Measurements from ENCODE around the gene CDX1.

DNA sequence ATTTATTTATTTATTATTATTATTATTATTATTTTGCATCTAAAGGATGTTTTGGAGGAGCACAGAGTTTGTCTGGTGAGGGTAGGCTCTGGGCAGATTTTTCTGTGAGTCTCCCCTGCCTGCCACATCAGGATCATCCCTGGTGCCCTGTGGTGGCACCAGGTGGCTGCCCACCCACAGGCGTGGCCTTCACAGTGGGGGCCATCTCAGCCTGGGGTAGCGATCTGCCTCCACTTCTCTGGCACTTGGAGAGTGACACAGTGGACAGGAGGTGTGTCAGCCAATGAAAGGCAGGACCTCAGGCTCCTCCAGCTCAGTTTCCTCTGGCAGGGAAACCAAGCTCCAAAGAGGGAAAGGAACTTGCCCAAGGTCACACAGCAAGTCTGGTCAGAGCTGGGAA lies 53.3 kb downstream of the CDX1 start:
- TF ChIP-seq POLR2AphosphoS5 (IDR thresholded peaks at IDR 0.05; ENCODE audit: borderline replicate concordance, low read depth, low read length) (no peak), EZH2 (IDR thresholded peaks at IDR 0.05) (no peak)

Measured in SK-N-MC (cell line).